PC-3 (cell line): ENCODE measurements around the gene MYLK.

Experiments
- EZH2 ChIP-seq: fragments of 300-600 bp; sonication (generic); IDR thresholded peaks from one replicate; pipeline ENCODE4 v1.6.1; 2017; ENCODE audit warnings: antibody characterized with exemption, mild to moderate bottlenecking, low read length; ENCODE audit not compliant: unreplicated experiment
- TF ChIP-seq, protein P1 (sequence below): fragments of 300-600 bp; sonication (generic); conservative IDR thresholded peaks from 2 replicates; pipeline ENCODE4 v1.5.1; 2017; ENCODE audit warnings: antibody characterized with exemption, low read depth, mild to moderate bottlenecking, low read length

DNA sequence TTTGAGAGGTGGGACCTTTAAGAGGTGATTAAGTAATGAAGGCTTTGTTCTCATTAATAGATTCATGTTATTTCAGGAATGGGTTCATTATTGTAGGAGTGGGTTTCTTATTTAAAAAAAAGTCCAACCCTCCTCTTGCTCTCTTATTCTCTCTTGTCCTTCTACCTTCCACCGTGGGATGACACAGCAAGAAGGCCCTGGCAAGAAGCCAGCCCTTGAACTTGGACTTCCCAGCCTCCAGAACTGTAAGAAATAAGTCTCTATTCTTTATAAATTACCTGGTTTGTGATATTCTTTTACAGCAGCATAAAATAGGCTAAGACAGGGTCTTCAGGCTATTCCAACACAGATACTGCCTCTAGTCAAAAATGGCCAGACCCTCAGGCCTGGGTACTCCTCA, 62.2 kb downstream of the MYLK start:
- TF ChIP-seq, protein P1, sequence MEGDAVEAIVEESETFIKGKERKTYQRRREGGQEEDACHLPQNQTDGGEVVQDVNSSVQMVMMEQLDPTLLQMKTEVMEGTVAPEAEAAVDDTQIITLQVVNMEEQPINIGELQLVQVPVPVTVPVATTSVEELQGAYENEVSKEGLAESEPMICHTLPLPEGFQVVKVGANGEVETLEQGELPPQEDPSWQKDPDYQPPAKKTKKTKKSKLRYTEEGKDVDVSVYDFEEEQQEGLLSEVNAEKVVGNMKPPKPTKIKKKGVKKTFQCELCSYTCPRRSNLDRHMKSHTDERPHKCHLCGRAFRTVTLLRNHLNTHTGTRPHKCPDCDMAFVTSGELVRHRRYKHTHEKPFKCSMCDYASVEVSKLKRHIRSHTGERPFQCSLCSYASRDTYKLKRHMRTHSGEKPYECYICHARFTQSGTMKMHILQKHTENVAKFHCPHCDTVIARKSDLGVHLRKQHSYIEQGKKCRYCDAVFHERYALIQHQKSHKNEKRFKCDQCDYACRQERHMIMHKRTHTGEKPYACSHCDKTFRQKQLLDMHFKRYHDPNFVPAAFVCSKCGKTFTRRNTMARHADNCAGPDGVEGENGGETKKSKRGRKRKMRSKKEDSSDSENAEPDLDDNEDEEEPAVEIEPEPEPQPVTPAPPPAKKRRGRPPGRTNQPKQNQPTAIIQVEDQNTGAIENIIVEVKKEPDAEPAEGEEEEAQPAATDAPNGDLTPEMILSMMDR, result no peak
- no peak for TF ChIP-seq EZH2
